Fibroblast of lung (primary cell): ENCODE data around the gene TTLL6.

Experiments
- EZH2 ChIP-seq: IDR thresholded peaks from 2 replicates; pipeline ENCODE4 v1.5.1; 2012; ENCODE audit warnings: low read length, control low read depth, mild to moderate bottlenecking; ENCODE audit errors: missing control alignments
- TF ChIP-seq, protein P1 (sequence below), 2 donors: IDR thresholded peaks in 1 of 2; conservative IDR thresholded peaks in 1 of 2; 1 replicate in 1 of 2; 2 replicates in 1 of 2; pipeline ENCODE4 v1.5.1; 2011 to 2012; ENCODE audit warnings: low read length in 2 of 2, control low read depth in 1 of 2, inconsistent platforms in 1 of 2, low read depth in 1 of 2, mild to moderate bottlenecking in 1 of 2

DNA sequence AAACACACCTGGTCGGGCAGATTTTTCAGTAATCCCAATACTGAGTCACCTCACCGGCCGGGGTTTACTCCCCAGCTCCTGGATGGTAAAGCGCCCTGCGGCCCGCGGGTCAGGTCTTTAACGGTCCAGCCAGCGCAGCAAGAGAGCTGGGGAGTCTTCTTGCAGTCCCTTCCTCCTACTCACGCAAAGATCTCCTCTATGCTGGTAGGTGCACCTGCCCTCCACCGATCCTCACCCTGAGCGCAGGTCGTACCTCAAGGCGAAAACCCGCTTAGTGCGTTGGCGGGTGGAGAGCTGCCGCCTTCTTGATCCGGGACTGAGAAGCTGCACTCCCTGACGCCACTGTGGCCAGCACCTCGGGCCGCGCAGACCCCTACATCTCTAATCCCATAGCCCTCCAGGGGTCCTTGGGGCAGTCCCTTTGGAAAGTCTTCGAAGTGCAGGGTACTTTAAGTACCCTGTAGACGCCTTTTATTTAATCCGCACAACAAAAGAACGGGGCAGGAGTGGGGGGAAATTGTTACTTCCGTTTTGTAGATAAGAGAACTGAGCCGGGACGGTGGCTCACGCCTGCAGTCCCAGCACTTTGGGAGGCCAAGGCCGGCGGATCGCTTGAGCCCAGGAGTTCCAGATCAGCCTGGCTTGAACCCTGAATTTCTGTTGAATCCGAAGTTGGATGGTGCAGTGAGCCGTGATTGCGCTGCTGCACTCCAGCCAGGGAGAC lies 78.1 kb downstream of the TTLL6 start:
- TF ChIP-seq, protein P1, sequence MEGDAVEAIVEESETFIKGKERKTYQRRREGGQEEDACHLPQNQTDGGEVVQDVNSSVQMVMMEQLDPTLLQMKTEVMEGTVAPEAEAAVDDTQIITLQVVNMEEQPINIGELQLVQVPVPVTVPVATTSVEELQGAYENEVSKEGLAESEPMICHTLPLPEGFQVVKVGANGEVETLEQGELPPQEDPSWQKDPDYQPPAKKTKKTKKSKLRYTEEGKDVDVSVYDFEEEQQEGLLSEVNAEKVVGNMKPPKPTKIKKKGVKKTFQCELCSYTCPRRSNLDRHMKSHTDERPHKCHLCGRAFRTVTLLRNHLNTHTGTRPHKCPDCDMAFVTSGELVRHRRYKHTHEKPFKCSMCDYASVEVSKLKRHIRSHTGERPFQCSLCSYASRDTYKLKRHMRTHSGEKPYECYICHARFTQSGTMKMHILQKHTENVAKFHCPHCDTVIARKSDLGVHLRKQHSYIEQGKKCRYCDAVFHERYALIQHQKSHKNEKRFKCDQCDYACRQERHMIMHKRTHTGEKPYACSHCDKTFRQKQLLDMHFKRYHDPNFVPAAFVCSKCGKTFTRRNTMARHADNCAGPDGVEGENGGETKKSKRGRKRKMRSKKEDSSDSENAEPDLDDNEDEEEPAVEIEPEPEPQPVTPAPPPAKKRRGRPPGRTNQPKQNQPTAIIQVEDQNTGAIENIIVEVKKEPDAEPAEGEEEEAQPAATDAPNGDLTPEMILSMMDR (conservative IDR thresholded peaks at IDR 0.05 in 1 of 2, IDR thresholded peaks at IDR 0.05 in 1 of 2; ENCODE audit: low read depth in 1 of 2, low read length in 2 of 2) = no peak
- TF ChIP-seq EZH2 = peak; percentile 84
